GM12878 (cell line): ENCODE measurements around the gene THAP6. TPM values are rescaled to one million over a fixed set of nuclear protein-coding genes. Genes with fewer than 3 reads are reported as not detected.

ENCODE experiments used
- ATAC-seq: fragments of 200-7000 bp; cut with Tn5 transposase; 3 replicates; pipeline ENCODE4 v1.9.1; 2020; ENCODE audit warnings: mild to moderate bottlenecking, moderate library complexity
- BruUV-seq: library from RNA; stranded (reverse); fragments of 400-500 nt; replicated peaks from 2 replicates; lab custom pipeline; 2021; lab: Mats Ljungman, UMichigan
- CTCF ChIA-PET: fragments of 300-600 bp; sonication (Branson Sonifier 250); formaldehyde crosslinking; extraction: SDS; loops from one replicate; lab custom pipeline; 2021; ENCODE audit warnings: inconsistent platforms; lab: Yijun Ruan, JAX
- POLR2A ChIA-PET: fragments of 350-600 bp; formaldehyde crosslinking; extraction: SDS; loops from one replicate; lab custom pipeline; 2021; ENCODE audit warnings: inconsistent platforms; lab: Charles Lee
- RAD21 ChIA-PET: fragments of 300-600 bp; sonication (Branson Sonifier 250); formaldehyde crosslinking; loops from one replicate; lab custom pipeline; 2023; ENCODE audit warnings: antibody characterized with exemption; ENCODE audit not compliant: unreplicated experiment; lab: Charles Lee
- SMC1A ChIA-PET: fragments of 300-600 bp; sonication (Branson Sonifier 250); formaldehyde crosslinking; loops from one replicate; lab custom pipeline; 2023; ENCODE audit not compliant: unreplicated experiment, uncharacterized antibody; lab: Charles Lee
- DNase-seq: peaks from one replicate; pipeline ENCODE4 v3.0.0-alpha.2; 2011; ENCODE audit warnings: low read depth, low spot score
- FAIRE-seq: peaks from 3 replicates; lab custom pipeline; 2011; peaks lifted over from hg19 to GRCh38; lab: Jason Lieb, UNC
- H2AFZ ChIP-seq: 2 replicates; pipeline ENCODE4 v1.6.0; 2011; ENCODE audit warnings: low read depth, low read length, control low read depth; ENCODE audit not compliant: control insufficient read depth
- H3K27ac ChIP-seq: 2 replicates; pipeline ENCODE4 v1.5.1; 2011; ENCODE audit warnings: control low read depth; ENCODE audit not compliant: control insufficient read depth, insufficient read depth
- H3K27me3 ChIP-seq, 2 experiments: replicated peaks in 1 of 2; 2 replicates each; pipeline versions ENCODE4 v1.6.0 to v1.6.1; 2011; ENCODE audit warnings: low read length in 1 of 2; ENCODE audit not compliant: control insufficient read depth in 2 of 2, insufficient read depth in 2 of 2
- H3K36me3 ChIP-seq, 2 experiments: 2 replicates each; pipeline ENCODE4 v1.5.1; 2011; ENCODE audit warnings: low read length in 1 of 2; ENCODE audit not compliant: control insufficient read depth in 2 of 2, insufficient read depth in 2 of 2
- H3K4me1 ChIP-seq: 2 replicates; pipeline ENCODE4 v1.6.1; 2011; ENCODE audit warnings: mild to moderate bottlenecking, low read length, moderate library complexity, mixed read lengths; ENCODE audit not compliant: control insufficient read depth, insufficient read depth
- H3K4me2 ChIP-seq: 2 replicates; pipeline ENCODE4 v1.6.0; 2011; ENCODE audit warnings: control low read depth; ENCODE audit not compliant: control insufficient read depth, insufficient read depth
- H3K4me3 ChIP-seq: fragments of 200-600 bp; sonication (generic); 2 replicates; pipeline ENCODE4 v1.5.1; 2016
- H3K79me2 ChIP-seq: 2 replicates; pipeline ENCODE4 v1.6.0; 2011; ENCODE audit warnings: low read length; ENCODE audit not compliant: control insufficient read depth, insufficient read depth
- H3K9ac ChIP-seq: 2 replicates; pipeline ENCODE4 v1.8.0; 2011; ENCODE audit warnings: low read length, control low read depth, mixed read lengths; ENCODE audit not compliant: control insufficient read depth, insufficient read depth
- H3K9me3 ChIP-seq: replicated peaks from 3 replicates; pipeline ENCODE4 v1.5.1; 2011; ENCODE audit warnings: mild to moderate bottlenecking, low read length; ENCODE audit not compliant: control insufficient read depth, insufficient read depth
- H4K20me1 ChIP-seq: 2 replicates; pipeline ENCODE4 v1.6.0; 2011; ENCODE audit not compliant: control insufficient read depth, insufficient read depth
- BRCA1 ChIP-seq: IDR thresholded peaks from 2 replicates; pipeline ENCODE4 v1.6.1; 2011; ENCODE audit warnings: low read depth, low read length, improper control_type of control experiment
- EGR1 ChIP-seq, 2 experiments: IDR thresholded peaks; 1 replicate in 1 of 2; 2 replicates in 1 of 2; pipeline ENCODE4 v1.6.1; 2011 to 2012; ENCODE audit warnings: low read depth in 2 of 2, low read length in 2 of 2, borderline replicate concordance in 1 of 2, mild to moderate bottlenecking in 1 of 2, moderate library complexity in 1 of 2
- ELK1 ChIP-seq: IDR thresholded peaks from 2 replicates; pipeline ENCODE4 v1.6.1; 2012; ENCODE audit warnings: low read depth, low read length, improper control_type of control experiment
- FOXM1 ChIP-seq: IDR thresholded peaks from 2 replicates; pipeline ENCODE4 v1.6.1; 2012; ENCODE audit warnings: low read depth, mild to moderate bottlenecking, inconsistent platforms, low read length, moderate library complexity
- GATAD2B ChIP-seq: fragments of 450-650 bp; conservative IDR thresholded peaks from 2 replicates; pipeline ENCODE4 v1.6.1; 2017; ENCODE audit warnings: low read depth, mild to moderate bottlenecking, moderate library complexity
- HDGF ChIP-seq: fragments of 450-650 bp; IDR thresholded peaks from 2 replicates; pipeline ENCODE4 v1.6.1; 2016; ENCODE audit warnings: antibody characterized with exemption
- JUND ChIP-seq: IDR thresholded peaks from 2 replicates; pipeline ENCODE4 v1.6.1; 2012; ENCODE audit warnings: low read depth, mild to moderate bottlenecking, low read length, improper control_type of control experiment, moderate library complexity
- MAX ChIP-seq: IDR thresholded peaks from 2 replicates; pipeline ENCODE4 v1.6.1; 2012; ENCODE audit warnings: low read depth, low read length, improper control_type of control experiment
- MTA2 ChIP-seq: fragments of 450-650 bp; IDR thresholded peaks from 2 replicates; pipeline ENCODE4 v1.6.1; 2016; ENCODE audit warnings: low read depth, mild to moderate bottlenecking, moderate library complexity
- NFYB ChIP-seq: IDR thresholded peaks from 2 replicates; pipeline ENCODE4 v1.6.1; 2011; ENCODE audit warnings: low read depth, mild to moderate bottlenecking, low read length, improper control_type of control experiment, moderate library complexity; ENCODE audit not compliant: insufficient read depth
- NR2C1 ChIP-seq: fragments of 450-650 bp; IDR thresholded peaks from 2 replicates; pipeline ENCODE4 v1.6.1; 2017; ENCODE audit warnings: antibody characterized with exemption, mild to moderate bottlenecking, moderate library complexity
- NR2C2 ChIP-seq: IDR thresholded peaks from 2 replicates; pipeline ENCODE4 v1.6.1; 2011; ENCODE audit warnings: borderline replicate concordance, low read depth; ENCODE audit not compliant: control insufficient read depth, insufficient read length
- POLR2AphosphoS2 ChIP-seq: IDR thresholded peaks from 2 replicates; pipeline ENCODE4 v1.6.1; 2011; ENCODE audit warnings: low read depth, mild to moderate bottlenecking, low read length, improper control_type of control experiment, moderate library complexity
- SKIL ChIP-seq: fragments of 450-650 bp; IDR thresholded peaks from 2 replicates; pipeline ENCODE4 v1.6.1; 2017; ENCODE audit warnings: mild to moderate bottlenecking, low read depth, inconsistent platforms; ENCODE audit not compliant: poor library complexity, severe bottlenecking
- SMARCA5 ChIP-seq: fragments of 450-650 bp; IDR thresholded peaks from 2 replicates; pipeline ENCODE4 v1.6.1; 2017; ENCODE audit warnings: mild to moderate bottlenecking
- SMC3 ChIP-seq: IDR thresholded peaks from 2 replicates; pipeline ENCODE4 v1.6.1; 2011; ENCODE audit warnings: low read length, improper control_type of control experiment, borderline replicate concordance
- SUPT20H ChIP-seq: IDR thresholded peaks from 2 replicates; pipeline ENCODE4 v1.6.1; 2011; ENCODE audit warnings: low read depth, mild to moderate bottlenecking, low read length, moderate library complexity, borderline replicate concordance; ENCODE audit not compliant: control insufficient read depth
- TARDBP ChIP-seq: IDR thresholded peaks from 2 replicates; pipeline ENCODE4 v1.6.1; 2016; ENCODE audit warnings: borderline replicate concordance
- YBX1 ChIP-seq: fragments of 450-650 bp; IDR thresholded peaks from 2 replicates; pipeline ENCODE4 v1.6.1; 2016; ENCODE audit warnings: antibody characterized with exemption
- YY1 ChIP-seq: IDR thresholded peaks from 2 replicates; pipeline ENCODE4 v1.6.1; 2011; ENCODE audit warnings: low read depth, mild to moderate bottlenecking, low read length
- ZNF384 ChIP-seq: IDR thresholded peaks from 2 replicates; pipeline ENCODE4 v1.6.1; 2012; ENCODE audit warnings: low read depth, mild to moderate bottlenecking, low read length, improper control_type of control experiment, borderline replicate concordance
- ZSCAN29 ChIP-seq: fragments of 450-650 bp; IDR thresholded peaks from 2 replicates; pipeline ENCODE4 v1.6.1; 2017; ENCODE audit warnings: mild to moderate bottlenecking, moderate library complexity
- WGBS: methylation state at CpG from one replicate; pipeline ENCODE4 v1.1.6; 2016; ENCODE audit warnings: low lambda C conversion rate; ENCODE audit not compliant: insufficient replicate concordance, insufficient coverage; ENCODE audit errors: missing lambda C conversion rate; 5-methylcytosine and 5-hydroxymethylcytosine counted together
- in situ Hi-C: fragments of 300-500 bp; cut with MboI; formaldehyde crosslinking; loops from 9 replicates; pipeline ENCODE4 v1.14.3; 2018; ENCODE audit warnings: mixed read lengths
- intact Hi-C: fragments of 100-400 bp; cut with micrococcal nuclease; formaldehyde crosslinking; loops from one replicate; pipeline ENCODE4 v1.14.2; 2022; ENCODE audit not compliant: unreplicated experiment
- polyA plus RNA-seq, 11 experiments: library from polyadenylated mRNA; depleted of rRNA in 4 of 11; unstranded in 6 of 11; stranded (reverse) in 5 of 11; fragments of >200 nt; fragmentation: Nextera tagmentation in 4 of 11; fragmentation: Illumina TruSeq in 1 of 11; extraction: Ambion mirVana in 4 of 11; extraction: Trizol in 1 of 11; gene quantifications; 1 replicate in 1 of 11; 2 replicates in 10 of 11; pipeline versions ENCODE4 v1.2.1 to v1.2.3, GENCODE V29; 2011 to 2016; ENCODE audit warnings: inconsistent platforms in 2 of 11, missing spikeins in 2 of 11, low read depth in 1 of 11
- total RNA-seq, 4 experiments: library from RNA; depleted of rRNA in 3 of 4; stranded (reverse); fragments of >200 nt in 3 of 4; fragmentation: Illumina TruSeq in 1 of 4; extraction: Trizol in 1 of 4; gene quantifications; 2 replicates each; pipeline versions ENCODE4 v1.2.1 to v1.2.3, GENCODE V29; 2013 to 2021

THAP6 gene
- total and polyA plus RNA-seq, 10 of the 15 experiments (the other 5 are each of a cell fraction or from before 2014, with no cell fraction given): 8.9 to 21.9 (median 12.8) TPM

GRCh38 chr4:75470738-75471137 is 43.5 kb upstream of the THAP6 start (continued):
- no peak for TF ChIP-seq SKIL
- no peak for TF ChIP-seq YBX1
- no peak for TF ChIP-seq MAX
- TF ChIP-seq BRCA1: no peak
- TF ChIP-seq NR2C1: no peak
- TF ChIP-seq ZSCAN29: no peak
- no peak for TF ChIP-seq ZNF384
- TF ChIP-seq SMARCA5: no peak
- TF ChIP-seq, all 136 proteins: peak for 0

GRCh38 chr4:75477201-75477600 is 37.1 kb upstream of the THAP6 start:
- Histone ChIP-seq H3K4me1 (no peaks in the 10 kb centered on the region), H3K36me3 (peaks cover 0 to 8% of the 10 kb centered on the region in 2 experiments; a peak in 2 of 4 replicates), H3K27me3 (no peaks in the 10 kb centered on the region), H4K20me1 (no peaks in the 10 kb centered on the region), H3K9ac (no peak overlapping the region), H2AFZ (no peak overlapping the region), H3K27ac (no peak overlapping the region), H3K4me2 (no peak overlapping the region), H3K4me3 (no peak overlapping the region), H3K9me3 (no peaks in the 10 kb centered on the region; the same call in 2 of the 3 replicates), H3K79me2 (no peaks in the 10 kb centered on the region)
- ChIA-PET CTCF (no interaction called here), POLR2A (no interaction called here), RAD21 (no interaction called here), SMC1A (interaction anchor here (0.7 kb wide), 1 partner anchor 604 kb away, joined by 3 read pairs; no protein-coding TSS in a partner anchor)
- intact Hi-C loops: no loop called here
- no peak for ATAC-seq
- 98% methylated on average over 3 of the region's 3 CpGs for WGBS
- in situ Hi-C loops: no loop called here
- BruUV-seq: no TSS peak
- FAIRE-seq: no peak
- no peak for DNase-seq
- TF ChIP-seq ELK1: no peak
- TF ChIP-seq MAX: no peak
- no peak for TF ChIP-seq POLR2AphosphoS2
- TF ChIP-seq FOXM1: no peak
- TF ChIP-seq HDGF: no peak
- TF ChIP-seq NFYB: no peak
- no peak for TF ChIP-seq EGR1 (IDR thresholded peaks at IDR 0.05; ENCODE audit: borderline replicate concordance in 1 of 2, low read depth in 2 of 2, low read length in 2 of 2)
- TF ChIP-seq YY1: no peak
- TF ChIP-seq SUPT20H: no peak
- no peak for TF ChIP-seq TARDBP
- no peak for TF ChIP-seq NR2C2
- TF ChIP-seq MTA2: no peak
- TF ChIP-seq SMC3: no peak
- no peak for TF ChIP-seq JUND
- no peak for TF ChIP-seq GATAD2B
